Measurements from ENCODE around the gene OMG.
"Not testable (repeated sequence)": the region's sequence is repeated elsewhere in the genome, so short reads cannot be mapped to it uniquely, and the experiment has no call there.

Gene OMG

GRCh38 chr17:31307640-31308039 lies 10.6 kb upstream of the OMG start:
- no peak for DNase-seq

- DNase-seq: no peak
These were observed 2.6 kb upstream of the OMG start for GRCh38 chr17:31299624-31300023.

GRCh38 chr17:31296142-31296541 lies 897 bp downstream of the OMG start:
- DNase-seq: no peak

- DNase-seq: no peak
These were observed 1.6 kb downstream of the OMG start for GRCh38 chr17:31295489-31295871.

GRCh38 chr17:31294820-31295488 lies 2.1 kb downstream of the OMG start:
- no peak for DNase-seq

GRCh38 chr17:31294231-31294630 lies 2.8 kb downstream of the OMG start:
- no peak for DNase-seq

- DNase-seq: no peak
These were observed 3.5 kb downstream of the OMG start for GRCh38 chr17:31293581-31293980.

GRCh38 chr17:31291820-31292219 lies 5.2 kb downstream of the OMG start:
- no peak for DNase-seq

- DNase-seq: no peak
These were observed 7.2 kb downstream of the OMG start for GRCh38 chr17:31289790-31290189.

- not testable (repeated sequence) for DNase-seq
These were observed 9.1 kb downstream of the OMG start for GRCh38 chr17:31287932-31288331.

- no peak for DNase-seq
These were observed 10.5 kb downstream of the OMG start for GRCh38 chr17:31286587-31286986.

GRCh38 chr17:31283841-31284240 lies 13.2 kb downstream of the OMG start:
- DNase-seq: no peak

- DNase-seq: no peak
These were observed 16.0 kb downstream of the OMG start for GRCh38 chr17:31281061-31281460.

- DNase-seq: no peak
These were observed 17.6 kb downstream of the OMG start for GRCh38 chr17:31279401-31279800.

- no peak for DNase-seq
These were observed 21.9 kb downstream of the OMG start for GRCh38 chr17:31275116-31275515.

GRCh38 chr17:31274252-31274651 lies 22.8 kb downstream of the OMG start:
- peak; percentile 61 for DNase-seq

GRCh38 chr17:31273516-31273915 lies 23.5 kb downstream of the OMG start:
- no peak for DNase-seq

GRCh38 chr17:31272803-31273202 lies 24.2 kb downstream of the OMG start:
- no peak for DNase-seq

GRCh38 chr17:31272236-31272635 lies 24.8 kb downstream of the OMG start:
- no peak for DNase-seq

GRCh38 chr17:31269578-31269983 lies 27.5 kb downstream of the OMG start:
- DNase-seq: no peak

GRCh38 chr17:31269036-31269577 lies 27.9 kb downstream of the OMG start:
- DNase-seq: no peak

- DNase-seq: peak; percentile 35
These were observed 31.0 kb downstream of the OMG start for GRCh38 chr17:31266042-31266441.

GRCh38 chr17:31262923-31263322 lies 34.1 kb downstream of the OMG start:
- DNase-seq: not testable (repeated sequence)

- DNase-seq: no peak
These were observed 35.4 kb downstream of the OMG start for GRCh38 chr17:31261601-31262000.

GRCh38 chr17:31260151-31260550 lies 36.9 kb downstream of the OMG start:
- DNase-seq: no peak
